Loucy (cell line): ENCODE results near the gene TEX261.

Source experiments
- EZH2phosphoT487 ChIP-seq: fragments of 200-600 bp; IDR thresholded peaks from 2 replicates; pipeline ENCODE4 v1.6.1; 2018; ENCODE audit warnings: antibody characterized with exemption, mild to moderate bottlenecking, moderate library complexity, borderline replicate concordance
- TF ChIP-seq, protein P1 (sequence below): fragments of 200-600 bp; sonication (generic); conservative IDR thresholded peaks from 2 replicates; pipeline ENCODE4 v1.5.1; 2014; ENCODE audit warnings: mild to moderate bottlenecking, antibody characterized with exemption, low read length

DNA sequence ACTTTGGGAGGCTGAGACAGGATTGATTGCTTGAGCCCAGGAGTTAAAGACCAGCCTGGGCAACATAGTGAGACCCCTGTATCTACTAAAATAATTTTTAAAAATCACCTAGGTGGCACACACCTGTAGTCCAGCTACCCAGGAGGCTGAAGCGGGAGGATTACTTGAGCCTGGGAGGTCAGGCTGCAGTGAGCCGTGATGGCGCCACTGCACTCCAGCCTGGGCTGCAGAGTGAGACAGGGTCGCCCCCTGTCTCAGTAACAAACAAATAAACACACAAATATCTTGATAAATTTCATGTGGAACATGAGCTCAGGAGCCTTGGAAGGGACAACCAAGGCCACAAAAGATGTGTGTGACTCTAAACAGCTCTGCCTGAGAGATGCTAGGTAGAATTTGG is 28.0 kb downstream of the TEX261 start:
- TF ChIP-seq, protein P1, sequence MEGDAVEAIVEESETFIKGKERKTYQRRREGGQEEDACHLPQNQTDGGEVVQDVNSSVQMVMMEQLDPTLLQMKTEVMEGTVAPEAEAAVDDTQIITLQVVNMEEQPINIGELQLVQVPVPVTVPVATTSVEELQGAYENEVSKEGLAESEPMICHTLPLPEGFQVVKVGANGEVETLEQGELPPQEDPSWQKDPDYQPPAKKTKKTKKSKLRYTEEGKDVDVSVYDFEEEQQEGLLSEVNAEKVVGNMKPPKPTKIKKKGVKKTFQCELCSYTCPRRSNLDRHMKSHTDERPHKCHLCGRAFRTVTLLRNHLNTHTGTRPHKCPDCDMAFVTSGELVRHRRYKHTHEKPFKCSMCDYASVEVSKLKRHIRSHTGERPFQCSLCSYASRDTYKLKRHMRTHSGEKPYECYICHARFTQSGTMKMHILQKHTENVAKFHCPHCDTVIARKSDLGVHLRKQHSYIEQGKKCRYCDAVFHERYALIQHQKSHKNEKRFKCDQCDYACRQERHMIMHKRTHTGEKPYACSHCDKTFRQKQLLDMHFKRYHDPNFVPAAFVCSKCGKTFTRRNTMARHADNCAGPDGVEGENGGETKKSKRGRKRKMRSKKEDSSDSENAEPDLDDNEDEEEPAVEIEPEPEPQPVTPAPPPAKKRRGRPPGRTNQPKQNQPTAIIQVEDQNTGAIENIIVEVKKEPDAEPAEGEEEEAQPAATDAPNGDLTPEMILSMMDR: peak; percentile 14; the same call in 1 of the 2 replicates
- TF ChIP-seq EZH2phosphoT487: no peak
